ENCODE results near the gene ARID1A.
"Not testable (repeated sequence)": the region's sequence is repeated elsewhere in the genome, so short reads cannot be mapped to it uniquely, and the experiment has no call there.

ARID1A gene

DNA sequence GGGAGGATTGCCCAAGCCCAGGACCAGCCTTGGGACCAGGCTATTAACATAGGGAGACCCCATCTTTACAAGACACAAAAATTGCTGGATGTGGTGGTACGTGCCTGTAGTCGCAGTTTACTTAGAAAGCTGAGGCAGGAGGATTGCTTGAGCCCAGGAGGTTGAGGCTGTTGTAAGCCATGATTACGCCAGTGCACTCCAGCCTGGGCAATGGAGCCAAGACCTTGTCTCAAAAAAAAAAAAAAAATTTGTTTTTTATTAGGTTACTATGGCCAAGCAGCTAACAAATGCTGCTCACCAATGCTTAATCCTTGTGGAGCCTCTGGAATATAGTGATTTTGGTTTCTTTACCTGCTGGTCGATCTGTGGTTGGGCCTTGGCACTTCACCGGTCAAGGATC, 8.8 kb downstream of the ARID1A start:
- TF ChIP-seq, protein P1, sequence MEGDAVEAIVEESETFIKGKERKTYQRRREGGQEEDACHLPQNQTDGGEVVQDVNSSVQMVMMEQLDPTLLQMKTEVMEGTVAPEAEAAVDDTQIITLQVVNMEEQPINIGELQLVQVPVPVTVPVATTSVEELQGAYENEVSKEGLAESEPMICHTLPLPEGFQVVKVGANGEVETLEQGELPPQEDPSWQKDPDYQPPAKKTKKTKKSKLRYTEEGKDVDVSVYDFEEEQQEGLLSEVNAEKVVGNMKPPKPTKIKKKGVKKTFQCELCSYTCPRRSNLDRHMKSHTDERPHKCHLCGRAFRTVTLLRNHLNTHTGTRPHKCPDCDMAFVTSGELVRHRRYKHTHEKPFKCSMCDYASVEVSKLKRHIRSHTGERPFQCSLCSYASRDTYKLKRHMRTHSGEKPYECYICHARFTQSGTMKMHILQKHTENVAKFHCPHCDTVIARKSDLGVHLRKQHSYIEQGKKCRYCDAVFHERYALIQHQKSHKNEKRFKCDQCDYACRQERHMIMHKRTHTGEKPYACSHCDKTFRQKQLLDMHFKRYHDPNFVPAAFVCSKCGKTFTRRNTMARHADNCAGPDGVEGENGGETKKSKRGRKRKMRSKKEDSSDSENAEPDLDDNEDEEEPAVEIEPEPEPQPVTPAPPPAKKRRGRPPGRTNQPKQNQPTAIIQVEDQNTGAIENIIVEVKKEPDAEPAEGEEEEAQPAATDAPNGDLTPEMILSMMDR (IDR thresholded peaks at IDR 0.05; ENCODE audit: insufficient read depth, low read depth, low read length, missing control alignments): no peak
- DNase-seq (ENCODE audit: low read depth): no peak
- H3K4me3 ChIP-seq (ENCODE audit: low read depth, low read length): no peak overlapping the region

DNA sequence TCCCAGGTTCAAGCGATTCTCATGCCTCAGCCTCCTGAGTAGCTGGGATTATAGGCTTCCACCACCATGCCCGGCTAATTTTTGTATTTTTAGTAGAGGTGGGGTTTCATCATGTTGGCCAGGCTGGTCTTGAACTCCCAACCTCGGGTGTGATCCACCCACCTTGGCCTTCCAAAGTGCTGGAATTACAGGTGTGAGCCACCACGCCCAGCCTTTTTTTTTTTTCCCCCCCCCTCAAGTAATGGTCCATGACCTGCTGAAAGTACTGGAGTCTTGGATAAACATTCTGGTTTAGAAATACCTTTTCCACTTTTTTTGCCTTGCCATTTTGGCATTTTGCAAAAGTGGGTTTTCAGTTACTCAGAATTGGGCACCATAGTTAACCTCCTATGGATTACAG, 9.4 kb downstream of the ARID1A start:
- H3K4me3 ChIP-seq (ENCODE audit: low read depth, low read length): not testable (repeated sequence)

GRCh38 chr1:26705788-26706311, 10.0 kb downstream of the ARID1A start:
- no peak for DNase-seq (ENCODE audit: low read depth)
- TF ChIP-seq, protein P1 (IDR thresholded peaks at IDR 0.05; ENCODE audit: insufficient read depth, low read depth, low read length, missing control alignments): no peak
- no peak overlapping the region for H3K4me3 ChIP-seq (ENCODE audit: low read depth, low read length)

More for the DNA sequence above, 9.4 kb downstream of the ARID1A start:
- DNase-seq (ENCODE audit: low read depth): not testable (repeated sequence)

- 0 out of 2 replicates have a peak overlapping the region, but pooled peaks have one; percentile 4 for H3K4me3 ChIP-seq (ENCODE audit: low read depth, low read length)
- DNase-seq (ENCODE audit: low read depth): peak; percentile 40
- TF ChIP-seq, protein P1 (IDR thresholded peaks at IDR 0.05; ENCODE audit: insufficient read depth, low read depth, low read length, missing control alignments): no peak
Observed at GRCh38 chr1:26706315-26706714, 10.5 kb downstream of the ARID1A start.

- no peak for DNase-seq (ENCODE audit: low read depth)
- H3K4me3 ChIP-seq (ENCODE audit: low read depth, low read length): no peak overlapping the region
- TF ChIP-seq, protein P1 (IDR thresholded peaks at IDR 0.05; ENCODE audit: insufficient read depth, low read depth, low read length, missing control alignments): no peak
Observed at GRCh38 chr1:26710811-26711210, 15.0 kb downstream of the ARID1A start.

GRCh38 chr1:26711777-26712176, 16.0 kb downstream of the ARID1A start:
- H3K4me3 ChIP-seq (ENCODE audit: low read depth, low read length): no peak overlapping the region
- TF ChIP-seq, protein P1 (IDR thresholded peaks at IDR 0.05; ENCODE audit: insufficient read depth, low read depth, low read length, missing control alignments): no peak
- DNase-seq (ENCODE audit: low read depth): no peak

DNA sequence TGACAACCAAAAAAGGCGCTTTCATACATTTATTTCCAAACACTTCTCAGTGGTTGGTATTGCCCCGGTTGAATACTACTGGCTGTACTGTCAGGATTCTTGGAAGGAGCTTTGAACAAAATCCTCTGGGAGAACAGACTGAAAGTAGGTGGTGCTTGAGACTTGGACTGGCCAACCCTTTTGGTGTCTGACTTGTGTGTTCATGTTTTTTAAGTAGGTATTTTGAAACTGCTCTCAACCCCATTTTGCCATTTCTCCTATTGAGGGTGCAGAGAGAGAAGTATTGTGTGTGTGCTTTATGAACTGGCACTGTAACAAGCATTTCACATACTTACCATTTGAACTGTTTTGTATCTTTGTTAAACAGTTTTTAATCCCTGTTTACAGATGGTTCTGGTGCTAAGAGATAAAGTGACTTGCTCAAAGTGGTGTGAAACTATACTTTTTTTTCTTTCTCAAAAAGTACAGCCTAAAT, 21.2 kb downstream of the ARID1A start:
- H3K4me3 ChIP-seq (ENCODE audit: low read depth, low read length): no peak overlapping the region
- no peak for DNase-seq (ENCODE audit: low read depth)
- TF ChIP-seq, protein P1 (IDR thresholded peaks at IDR 0.05; ENCODE audit: insufficient read depth, low read depth, low read length, missing control alignments): no peak

All from GM12865 (cell line).